WTC11 (cell line): ENCODE results near the gene CFAP99. TPM values are rescaled to one million over a fixed set of nuclear protein-coding genes. Genes with fewer than 3 reads are reported as not detected.

Experiments used
- ATAC-seq: fragments of 200-7000 bp; cut with Tn5 transposase; 2 replicates; pipeline ENCODE4 v1.10.0; 2021; ENCODE audit warnings: mild to moderate bottlenecking, moderate library complexity
- CTCF ChIA-PET: fragments of 300-600 bp; sonication (Branson Sonifier 250); formaldehyde crosslinking; loops from one replicate; lab custom pipeline; 2021; ENCODE audit warnings: antibody characterized with exemption; lab: Charles Lee
- POLR2A ChIA-PET: fragments of 350-600 bp; sonication (Branson Sonifier 250); formaldehyde crosslinking; loops from one replicate; lab custom pipeline; 2021; ENCODE audit warnings: antibody characterized with exemption; lab: Charles Lee
- DNase-seq: peaks from one replicate; pipeline ENCODE4 v3.0.0; 2021; ENCODE audit warnings: low spot score
- H3K27ac Mint-ChIP-seq: 2 replicates; pipeline ENCODE4 v1.8.0; 2021; ENCODE audit warnings: mixed read lengths
- H3K27me3 Mint-ChIP-seq: 2 replicates; pipeline ENCODE4 v1.8.0; 2021; ENCODE audit warnings: low read depth, mild to moderate bottlenecking, moderate library complexity, mixed read lengths
- H3K36me3 Mint-ChIP-seq: 2 replicates; pipeline ENCODE4 v1.8.0; 2021; ENCODE audit warnings: mixed read lengths
- H3K4me1 Mint-ChIP-seq: 2 replicates; pipeline ENCODE4 v1.8.0; 2022; ENCODE audit warnings: mixed read lengths
- H3K4me3 Mint-ChIP-seq: 2 replicates; pipeline ENCODE4 v1.8.0; 2021; ENCODE audit warnings: mild to moderate bottlenecking, moderate library complexity, mixed read lengths
- H3K9me3 Mint-ChIP-seq: 2 replicates; pipeline ENCODE4 v1.8.0; 2021; ENCODE audit warnings: mixed read lengths
- FOXK1 ChIP-seq: sonication (generic); formaldehyde crosslinking; IDR thresholded peaks from 2 replicates; pipeline ENCODE4 v1.8.0; 2022; ENCODE audit warnings: mild to moderate bottlenecking, moderate library complexity, missing genetic modification reagents
- FOXP1 ChIP-seq: sonication (generic); formaldehyde crosslinking; IDR thresholded peaks from 2 replicates; pipeline ENCODE4 v1.8.0; 2022; ENCODE audit warnings: missing genetic modification reagents, mild to moderate bottlenecking, moderate library complexity, borderline replicate concordance
- IRF2 ChIP-seq: sonication (generic); formaldehyde crosslinking; IDR thresholded peaks from 2 replicates; pipeline ENCODE4 v1.8.0; 2022; ENCODE audit warnings: low read depth, missing genetic modification reagents, borderline replicate concordance
- MYBL2 ChIP-seq: sonication (generic); formaldehyde crosslinking; IDR thresholded peaks from 2 replicates; pipeline ENCODE4 v1.8.1; 2023; ENCODE audit warnings: mild to moderate bottlenecking, moderate library complexity, missing genetic modification reagents
- PRRX2 ChIP-seq: fragments of 250-450 bp; sonication (Bioruptor Pico); IDR thresholded peaks from 2 replicates; pipeline ENCODE4 v1.8.0; 2021; ENCODE audit warnings: mild to moderate bottlenecking
- SMAD4 ChIP-seq: sonication (generic); formaldehyde crosslinking; IDR thresholded peaks from 2 replicates; pipeline ENCODE4 v1.8.0; 2022; ENCODE audit warnings: mild to moderate bottlenecking, missing genetic modification reagents
- ZNF263 ChIP-seq: sonication (generic); formaldehyde crosslinking; IDR thresholded peaks from 2 replicates; pipeline ENCODE4 v1.8.1; 2022; ENCODE audit warnings: low read depth, mild to moderate bottlenecking, moderate library complexity, missing genetic modification reagents
- ZNF317 ChIP-seq: sonication (generic); formaldehyde crosslinking; IDR thresholded peaks from 2 replicates; pipeline ENCODE4 v1.8.1; 2023; ENCODE audit warnings: low read depth, mild to moderate bottlenecking, moderate library complexity, missing genetic modification reagents, borderline replicate concordance
- ZNF396 ChIP-seq: fragments of 250-450 bp; sonication (Bioruptor Pico); IDR thresholded peaks from 2 replicates; pipeline ENCODE4 v1.8.0; 2021; ENCODE audit warnings: mild to moderate bottlenecking, moderate library complexity, borderline replicate concordance
- total RNA-seq: library from RNA; stranded (reverse); gene quantifications from 3 replicates; pipeline ENCODE4 v1.2.3, GENCODE V29; 2021
- TF ChIP-seq, protein P1 (sequence below): fragments of 250-450 bp; sonication (Bioruptor Pico); IDR thresholded peaks from 2 replicates; pipeline ENCODE4 v2.1.2; 2022; ENCODE audit warnings: mild to moderate bottlenecking, moderate library complexity
- TF ChIP-seq, protein P2 (sequence below): sonication (generic); formaldehyde crosslinking; IDR thresholded peaks from 2 replicates; pipeline ENCODE4 v1.8.1; 2023; ENCODE audit warnings: mild to moderate bottlenecking, missing genetic modification reagents
- TF ChIP-seq, protein P3 (sequence below): sonication (generic); formaldehyde crosslinking; IDR thresholded peaks from 2 replicates; pipeline ENCODE4 v1.8.0; 2022; ENCODE audit warnings: mild to moderate bottlenecking, missing genetic modification reagents
- TF ChIP-seq, protein P4 (sequence below): fragments of 250-450 bp; sonication (Bioruptor Pico); IDR thresholded peaks from 2 replicates; pipeline ENCODE4 v1.8.0; 2021; ENCODE audit warnings: mild to moderate bottlenecking
- TF ChIP-seq, protein P5 (sequence below): sonication (generic); formaldehyde crosslinking; IDR thresholded peaks from 2 replicates; pipeline ENCODE4 v1.8.1; 2023; ENCODE audit warnings: mild to moderate bottlenecking, missing genetic modification reagents
- TF ChIP-seq, protein P6 (sequence below): sonication (generic); formaldehyde crosslinking; conservative IDR thresholded peaks from 2 replicates; pipeline ENCODE4 v1.8.1; 2022; ENCODE audit warnings: mild to moderate bottlenecking, missing genetic modification reagents
- TF ChIP-seq, protein P7 (sequence below): sonication (generic); formaldehyde crosslinking; IDR thresholded peaks from 2 replicates; pipeline ENCODE4 v1.8.0; 2023; ENCODE audit warnings: mild to moderate bottlenecking, missing genetic modification reagents

CFAP99 gene
- total RNA-seq, 1 experiment from 2014 or later, result not detected

DNA sequence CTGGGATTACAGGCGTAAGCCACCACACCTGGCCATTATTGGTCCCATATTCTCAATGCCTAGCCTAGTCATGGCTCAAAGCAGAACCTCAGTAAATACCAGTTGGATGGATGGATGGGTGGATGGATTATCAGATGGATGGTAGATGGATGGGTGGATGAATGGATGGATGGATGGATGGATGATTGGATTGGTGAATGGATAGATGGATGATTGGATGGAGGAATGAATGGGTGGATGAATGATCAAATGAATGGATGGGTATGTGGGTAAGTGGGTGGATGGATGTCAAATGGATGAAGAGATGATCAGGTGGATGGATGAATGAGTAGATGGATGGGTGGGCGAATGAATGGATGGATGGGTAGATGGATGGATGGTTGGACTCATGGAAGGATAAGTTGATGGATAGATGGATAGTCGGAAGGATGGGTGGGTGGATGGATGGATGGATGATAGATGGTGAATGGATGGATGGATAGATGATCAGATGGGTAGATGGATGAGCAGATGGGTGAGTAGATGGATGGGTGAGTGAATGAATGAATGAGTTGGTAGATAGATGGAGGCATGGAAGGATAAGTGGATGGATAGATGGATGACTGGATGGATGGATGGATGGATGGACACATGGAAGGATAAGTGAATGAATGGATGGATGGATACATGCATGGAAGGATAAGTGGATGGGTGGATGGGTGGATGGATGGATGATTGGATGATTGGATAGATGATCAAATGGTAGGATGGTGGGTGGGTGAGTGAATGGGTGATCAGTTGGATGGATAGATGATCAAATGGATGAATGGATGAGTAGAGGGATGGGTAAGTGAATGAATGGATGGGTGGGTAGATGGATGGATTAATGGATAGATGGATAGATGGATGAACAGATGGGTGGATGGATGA lies 28.2 kb downstream of the CFAP99 start (continued):
- TF ChIP-seq IRF2 (CRISPR knock-in tag) (no peak), ZNF263 (CRISPR knock-in tag) (no peak), ZNF317 (no peak), MYBL2 (no peak), SMAD4 (no peak), FOXP1 (CRISPR knock-in tag) (no peak), ZNF396 (CRISPR knock-in tag) (no peak)
- TF ChIP-seq, protein P1, sequence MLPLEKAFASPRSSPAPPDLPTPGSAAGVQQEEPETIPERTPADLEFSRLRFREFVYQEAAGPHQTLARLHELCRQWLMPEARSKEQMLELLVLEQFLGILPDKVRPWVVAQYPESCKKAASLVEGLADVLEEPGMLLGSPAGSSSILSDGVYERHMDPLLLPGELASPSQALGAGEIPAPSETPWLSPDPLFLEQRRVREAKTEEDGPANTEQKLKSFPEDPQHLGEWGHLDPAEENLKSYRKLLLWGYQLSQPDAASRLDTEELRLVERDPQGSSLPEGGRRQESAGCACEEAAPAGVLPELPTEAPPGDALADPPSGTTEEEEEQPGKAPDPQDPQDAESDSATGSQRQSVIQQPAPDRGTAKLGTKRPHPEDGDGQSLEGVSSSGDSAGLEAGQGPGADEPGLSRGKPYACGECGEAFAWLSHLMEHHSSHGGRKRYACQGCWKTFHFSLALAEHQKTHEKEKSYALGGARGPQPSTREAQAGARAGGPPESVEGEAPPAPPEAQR (CRISPR knock-in tag), result no peak
- TF ChIP-seq, protein P2, sequence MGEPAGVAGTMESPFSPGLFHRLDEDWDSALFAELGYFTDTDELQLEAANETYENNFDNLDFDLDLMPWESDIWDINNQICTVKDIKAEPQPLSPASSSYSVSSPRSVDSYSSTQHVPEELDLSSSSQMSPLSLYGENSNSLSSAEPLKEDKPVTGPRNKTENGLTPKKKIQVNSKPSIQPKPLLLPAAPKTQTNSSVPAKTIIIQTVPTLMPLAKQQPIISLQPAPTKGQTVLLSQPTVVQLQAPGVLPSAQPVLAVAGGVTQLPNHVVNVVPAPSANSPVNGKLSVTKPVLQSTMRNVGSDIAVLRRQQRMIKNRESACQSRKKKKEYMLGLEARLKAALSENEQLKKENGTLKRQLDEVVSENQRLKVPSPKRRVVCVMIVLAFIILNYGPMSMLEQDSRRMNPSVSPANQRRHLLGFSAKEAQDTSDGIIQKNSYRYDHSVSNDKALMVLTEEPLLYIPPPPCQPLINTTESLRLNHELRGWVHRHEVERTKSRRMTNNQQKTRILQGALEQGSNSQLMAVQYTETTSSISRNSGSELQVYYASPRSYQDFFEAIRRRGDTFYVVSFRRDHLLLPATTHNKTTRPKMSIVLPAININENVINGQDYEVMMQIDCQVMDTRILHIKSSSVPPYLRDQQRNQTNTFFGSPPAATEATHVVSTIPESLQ (CRISPR knock-in tag), result no peak
- TF ChIP-seq, protein P3, sequence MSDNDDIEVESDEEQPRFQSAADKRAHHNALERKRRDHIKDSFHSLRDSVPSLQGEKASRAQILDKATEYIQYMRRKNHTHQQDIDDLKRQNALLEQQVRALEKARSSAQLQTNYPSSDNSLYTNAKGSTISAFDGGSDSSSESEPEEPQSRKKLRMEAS (CRISPR knock-in tag), result no peak
- TF ChIP-seq, protein P4, sequence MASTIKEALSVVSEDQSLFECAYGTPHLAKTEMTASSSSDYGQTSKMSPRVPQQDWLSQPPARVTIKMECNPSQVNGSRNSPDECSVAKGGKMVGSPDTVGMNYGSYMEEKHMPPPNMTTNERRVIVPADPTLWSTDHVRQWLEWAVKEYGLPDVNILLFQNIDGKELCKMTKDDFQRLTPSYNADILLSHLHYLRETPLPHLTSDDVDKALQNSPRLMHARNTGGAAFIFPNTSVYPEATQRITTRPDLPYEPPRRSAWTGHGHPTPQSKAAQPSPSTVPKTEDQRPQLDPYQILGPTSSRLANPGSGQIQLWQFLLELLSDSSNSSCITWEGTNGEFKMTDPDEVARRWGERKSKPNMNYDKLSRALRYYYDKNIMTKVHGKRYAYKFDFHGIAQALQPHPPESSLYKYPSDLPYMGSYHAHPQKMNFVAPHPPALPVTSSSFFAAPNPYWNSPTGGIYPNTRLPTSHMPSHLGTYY, result no peak
- TF ChIP-seq, all 79 proteins: peak for 0

DNA sequence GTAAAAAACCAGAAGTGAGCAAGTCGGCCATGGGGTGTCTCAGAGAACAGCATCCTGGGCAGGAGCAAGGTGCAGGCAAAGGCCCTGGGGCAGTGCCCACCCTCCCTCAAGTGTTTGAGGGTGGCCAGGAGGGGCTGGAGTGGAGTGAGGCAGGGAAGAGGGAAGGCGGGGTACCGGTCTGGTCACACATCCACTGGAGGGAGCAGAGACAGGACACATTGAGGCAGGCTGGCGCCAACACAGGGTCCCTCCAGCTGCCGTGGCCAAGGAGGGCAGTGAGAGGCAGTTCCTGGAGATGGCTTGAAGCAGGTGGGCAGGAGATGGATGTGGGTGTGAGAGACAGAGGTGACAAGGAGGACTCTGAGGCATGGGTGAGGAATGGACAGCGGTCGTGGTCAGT lies 29.8 kb downstream of the CFAP99 start:
- CTCF ChIA-PET, result no interaction called here
- TF ChIP-seq, protein P5, sequence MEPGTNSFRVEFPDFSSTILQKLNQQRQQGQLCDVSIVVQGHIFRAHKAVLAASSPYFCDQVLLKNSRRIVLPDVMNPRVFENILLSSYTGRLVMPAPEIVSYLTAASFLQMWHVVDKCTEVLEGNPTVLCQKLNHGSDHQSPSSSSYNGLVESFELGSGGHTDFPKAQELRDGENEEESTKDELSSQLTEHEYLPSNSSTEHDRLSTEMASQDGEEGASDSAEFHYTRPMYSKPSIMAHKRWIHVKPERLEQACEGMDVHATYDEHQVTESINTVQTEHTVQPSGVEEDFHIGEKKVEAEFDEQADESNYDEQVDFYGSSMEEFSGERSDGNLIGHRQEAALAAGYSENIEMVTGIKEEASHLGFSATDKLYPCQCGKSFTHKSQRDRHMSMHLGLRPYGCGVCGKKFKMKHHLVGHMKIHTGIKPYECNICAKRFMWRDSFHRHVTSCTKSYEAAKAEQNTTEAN, result no peak
- DNase-seq, result no peak

DNA sequence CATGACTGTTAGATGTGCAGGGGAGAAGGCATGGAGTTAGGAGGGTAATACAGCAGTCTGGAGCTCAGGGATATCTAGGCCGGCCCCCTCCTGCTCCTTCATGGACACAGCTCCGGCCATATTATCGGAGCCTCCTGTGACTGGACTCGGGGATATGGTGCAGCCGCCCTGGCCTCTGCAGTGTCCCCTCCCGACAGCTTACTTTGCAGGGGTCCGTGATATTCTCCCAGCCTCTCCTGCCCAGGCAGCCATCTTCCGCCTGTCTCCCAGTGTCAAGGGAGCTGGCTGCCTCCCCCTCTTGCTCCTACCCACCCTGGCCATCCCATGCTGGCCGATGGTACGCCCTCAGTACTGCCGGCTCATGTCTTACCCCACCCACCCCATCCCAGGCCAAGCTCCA lies 30.3 kb downstream of the CFAP99 start:
- H3K27ac Mint-ChIP-seq, result no peak overlapping the region
- H3K4me3 Mint-ChIP-seq, result no peak overlapping the region
- H3K4me1 Mint-ChIP-seq, result 0 out of 2 replicates have a peak, but pooled peaks cover 2% of the 10 kb centered on the region
- H3K9me3 Mint-ChIP-seq, result no peaks in the 10 kb centered on the region
- ATAC-seq, result no peak
- no peaks in the 10 kb centered on the region; the same call in 1 of the 2 replicates for H3K27me3 Mint-ChIP-seq
- TF ChIP-seq, protein P6, sequence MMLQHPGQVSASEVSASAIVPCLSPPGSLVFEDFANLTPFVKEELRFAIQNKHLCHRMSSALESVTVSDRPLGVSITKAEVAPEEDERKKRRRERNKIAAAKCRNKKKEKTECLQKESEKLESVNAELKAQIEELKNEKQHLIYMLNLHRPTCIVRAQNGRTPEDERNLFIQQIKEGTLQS (CRISPR knock-in tag), result no peak
- TF ChIP-seq, protein P7, sequence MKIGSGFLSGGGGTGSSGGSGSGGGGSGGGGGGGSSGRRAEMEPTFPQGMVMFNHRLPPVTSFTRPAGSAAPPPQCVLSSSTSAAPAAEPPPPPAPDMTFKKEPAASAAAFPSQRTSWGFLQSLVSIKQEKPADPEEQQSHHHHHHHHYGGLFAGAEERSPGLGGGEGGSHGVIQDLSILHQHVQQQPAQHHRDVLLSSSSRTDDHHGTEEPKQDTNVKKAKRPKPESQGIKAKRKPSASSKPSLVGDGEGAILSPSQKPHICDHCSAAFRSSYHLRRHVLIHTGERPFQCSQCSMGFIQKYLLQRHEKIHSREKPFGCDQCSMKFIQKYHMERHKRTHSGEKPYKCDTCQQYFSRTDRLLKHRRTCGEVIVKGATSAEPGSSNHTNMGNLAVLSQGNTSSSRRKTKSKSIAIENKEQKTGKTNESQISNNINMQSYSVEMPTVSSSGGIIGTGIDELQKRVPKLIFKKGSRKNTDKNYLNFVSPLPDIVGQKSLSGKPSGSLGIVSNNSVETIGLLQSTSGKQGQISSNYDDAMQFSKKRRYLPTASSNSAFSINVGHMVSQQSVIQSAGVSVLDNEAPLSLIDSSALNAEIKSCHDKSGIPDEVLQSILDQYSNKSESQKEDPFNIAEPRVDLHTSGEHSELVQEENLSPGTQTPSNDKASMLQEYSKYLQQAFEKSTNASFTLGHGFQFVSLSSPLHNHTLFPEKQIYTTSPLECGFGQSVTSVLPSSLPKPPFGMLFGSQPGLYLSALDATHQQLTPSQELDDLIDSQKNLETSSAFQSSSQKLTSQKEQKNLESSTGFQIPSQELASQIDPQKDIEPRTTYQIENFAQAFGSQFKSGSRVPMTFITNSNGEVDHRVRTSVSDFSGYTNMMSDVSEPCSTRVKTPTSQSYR (CRISPR knock-in tag), result no peak
- TF ChIP-seq PRRX2 (no peak), MYBL2 (no peak), FOXK1 (CRISPR knock-in tag) (no peak)
- ChIA-PET POLR2A (interaction anchor here (0.6 kb wide), 2 partner anchors 11 to 179 kb away, joined by 3 read pairs; no protein-coding TSS in a partner anchor), CTCF (no interaction called here)
- DNase-seq, result no peak
- no peaks in the 10 kb centered on the region for H3K36me3 Mint-ChIP-seq

More for the DNA sequence above, 29.8 kb downstream of the CFAP99 start:
- Mint-ChIP-seq H3K4me3 (no peak overlapping the region), H3K27ac (no peak overlapping the region), H3K9me3 (no peaks in the 10 kb centered on the region), H3K36me3 (no peaks in the 10 kb centered on the region), H3K4me1 (0 out of 2 replicates have a peak, but pooled peaks cover 2% of the 10 kb centered on the region), H3K27me3 (no peaks in the 10 kb centered on the region; the same call in 1 of the 2 replicates)
- POLR2A ChIA-PET, result no interaction called here
- ATAC-seq, result no peak
